HG02884 (cell line): ENCODE measurements around the gene DNM2.
"Not testable (repeated sequence)": the region's sequence is repeated elsewhere in the genome, so short reads cannot be mapped to it uniquely, and the experiment has no call there.

ENCODE experiments used
- ATAC-seq: cut with Tn5 transposase; IDR thresholded peaks from one replicate; pipeline ENCODE4 v1.9.1; 2021; ENCODE audit warnings: mild to moderate bottlenecking, moderate library complexity; ENCODE audit not compliant: unreplicated experiment

The DNM2 gene

GRCh38 chr19:10751109-10751953, 33.5 kb downstream of the DNM2 start:
- no peak for ATAC-seq

DNA sequence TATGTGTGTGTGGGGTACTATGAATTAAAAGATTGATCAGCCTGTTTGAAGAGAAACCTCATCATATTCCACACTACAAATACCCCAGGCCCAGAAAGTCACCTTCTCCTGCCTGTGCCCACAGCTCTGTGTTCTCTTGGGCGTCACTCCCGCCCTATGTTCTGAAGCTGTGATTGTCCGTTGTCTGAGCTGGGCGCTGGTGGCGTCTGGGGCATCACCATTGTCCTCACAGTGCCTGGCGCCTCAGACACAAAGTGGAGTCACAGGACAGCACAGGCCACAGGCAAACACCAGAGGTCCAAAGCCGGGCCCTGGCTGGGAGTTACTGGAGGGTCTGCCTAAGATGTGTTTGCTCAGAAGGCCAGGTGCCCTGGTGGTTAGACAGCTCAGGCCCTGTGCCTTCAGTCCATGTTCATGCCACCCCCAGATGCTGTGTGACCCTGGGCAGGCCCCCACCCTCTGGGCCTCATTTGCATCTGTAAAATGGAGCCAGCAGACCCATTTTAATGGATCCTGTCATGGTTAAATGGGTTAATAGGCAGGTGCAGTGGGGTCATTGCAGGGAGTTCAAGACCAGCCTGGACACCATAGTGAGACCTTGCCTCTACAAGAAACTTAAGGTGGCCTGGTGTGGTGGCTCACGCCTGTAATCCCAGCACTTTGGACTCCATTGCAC, 34.5 kb downstream of the DNM2 start:
- no peak for ATAC-seq

GRCh38 chr19:10752913-10753704, 35.2 kb downstream of the DNM2 start:
- no peak for ATAC-seq

DNA sequence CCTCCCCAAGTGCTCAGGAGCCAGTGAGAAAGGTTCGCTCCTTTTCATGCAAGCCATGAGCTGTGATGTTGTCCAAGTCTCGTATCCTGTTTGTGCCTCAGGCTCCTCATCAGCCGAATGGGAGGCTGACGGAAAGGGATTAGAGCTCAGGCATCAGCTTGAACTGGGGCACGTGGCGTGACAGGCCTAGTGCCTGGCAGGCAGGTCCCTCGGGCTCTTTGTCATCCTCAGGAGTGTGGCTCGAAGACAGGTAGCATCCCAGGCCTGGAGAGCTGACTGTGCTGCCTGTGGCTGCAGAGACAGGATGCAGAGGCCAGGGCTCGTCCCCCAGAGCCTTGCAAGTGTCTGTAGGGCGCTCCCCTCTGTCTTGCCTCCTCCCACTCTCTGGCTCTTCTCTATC, 38.5 kb downstream of the DNM2 start:
- ATAC-seq = no peak

- ATAC-seq = no peak
These were observed 38.9 kb downstream of the DNM2 start for GRCh38 chr19:10756791-10757190.

DNA sequence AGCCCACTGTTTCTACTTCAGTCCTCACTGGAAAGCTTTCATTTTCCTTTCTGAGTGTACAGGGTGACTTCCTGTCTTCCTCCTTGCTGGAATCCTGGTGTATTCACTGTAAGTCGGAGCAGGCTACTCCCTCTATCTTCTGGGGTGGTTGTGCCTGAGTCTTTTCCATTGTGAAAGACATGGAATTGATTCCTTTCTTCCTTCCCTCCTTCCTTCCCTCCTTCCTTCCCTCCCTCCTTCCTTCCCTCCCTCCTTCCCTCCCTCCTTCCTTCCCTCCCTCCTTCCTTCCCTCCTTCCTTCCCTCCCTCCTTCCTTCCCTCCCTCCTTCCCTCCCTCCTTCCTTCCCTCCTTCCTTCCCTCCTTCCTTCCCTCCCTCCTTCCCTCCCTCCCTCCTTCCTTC, 40.2 kb downstream of the DNM2 start:
- not testable (repeated sequence) for ATAC-seq

GRCh38 chr19:10758978-10759377, 41.1 kb downstream of the DNM2 start:
- no peak for ATAC-seq

GRCh38 chr19:10760273-10760944, 42.5 kb downstream of the DNM2 start:
- no peak for ATAC-seq

GRCh38 chr19:10761443-10762250, 43.8 kb downstream of the DNM2 start:
- no peak for ATAC-seq

DNA sequence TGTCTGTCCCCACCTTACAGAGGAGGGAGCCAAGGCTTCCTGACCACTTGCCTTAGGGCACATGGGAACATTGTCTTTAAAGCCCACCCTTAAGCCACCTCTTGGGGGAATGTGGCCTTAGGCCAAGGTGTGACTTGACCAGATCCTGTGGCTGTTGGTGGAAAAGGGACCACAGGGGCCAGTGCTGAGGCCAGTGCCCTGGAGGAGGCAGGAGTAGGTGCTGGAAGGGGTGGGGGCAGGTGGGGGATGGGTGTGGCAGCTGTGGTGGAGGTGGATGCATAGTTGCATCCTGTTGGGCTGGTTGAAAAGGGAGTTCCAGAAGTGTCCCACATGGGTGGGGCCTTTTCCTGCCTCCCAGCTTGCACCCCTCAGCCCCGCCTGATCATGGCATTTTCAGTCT, 44.8 kb downstream of the DNM2 start:
- ATAC-seq = no peak

- ATAC-seq = no peak
These were observed 45.5 kb downstream of the DNM2 start for GRCh38 chr19:10763411-10763810.

GRCh38 chr19:10763828-10764339, 46.0 kb downstream of the DNM2 start:
- no peak for ATAC-seq

GRCh38 chr19:10764340-10764894, 46.5 kb downstream of the DNM2 start:
- no peak for ATAC-seq

GRCh38 chr19:10766049-10766623, 48.3 kb downstream of the DNM2 start:
- ATAC-seq = no peak

DNA sequence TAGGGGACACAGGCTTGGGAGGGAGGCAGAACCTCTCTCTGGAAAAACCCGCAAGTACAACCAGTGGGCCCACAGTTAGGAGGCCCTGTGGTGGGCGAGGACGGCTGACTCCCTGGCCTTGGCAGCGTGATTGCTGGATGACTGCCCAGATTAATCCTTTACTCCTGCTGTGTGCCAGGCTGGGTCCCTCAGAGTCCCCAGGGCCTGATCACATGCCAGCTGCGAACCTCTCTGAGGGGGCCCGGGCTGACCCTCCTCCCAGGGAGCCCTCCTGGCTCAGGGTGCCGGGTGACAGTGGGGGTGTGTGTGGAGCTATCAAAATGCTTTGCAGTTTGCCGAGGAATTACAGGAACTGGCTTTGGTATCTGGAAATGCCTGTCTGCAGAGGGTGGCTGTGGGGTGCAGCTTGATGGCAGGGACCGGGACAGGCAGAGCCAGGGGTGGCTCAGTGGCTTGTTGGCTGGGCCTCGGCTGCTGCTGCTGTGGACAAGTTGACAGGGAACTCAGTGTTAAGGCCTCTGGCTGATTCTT, 48.9 kb downstream of the DNM2 start:
- no peak for ATAC-seq

DNA sequence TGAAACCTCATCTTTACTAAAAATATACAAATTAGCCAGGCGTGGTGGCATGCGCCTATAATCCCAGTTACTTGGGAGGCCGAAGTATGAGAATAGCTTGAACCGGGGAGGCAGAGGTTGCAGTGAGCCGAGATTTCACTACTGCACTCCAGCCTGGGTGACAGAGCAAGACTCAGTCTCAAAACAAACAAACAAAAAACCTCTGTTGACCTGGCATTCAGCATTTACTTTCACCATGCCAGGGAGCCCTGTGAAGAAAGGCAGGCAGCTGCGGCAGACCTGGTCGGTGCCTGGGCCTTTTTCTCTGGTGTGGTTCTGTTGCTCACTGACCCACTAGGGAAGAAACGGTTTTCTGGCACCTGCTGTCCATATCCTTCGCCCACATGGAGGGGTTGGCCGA, 49.8 kb downstream of the DNM2 start:
- ATAC-seq = no peak

GRCh38 chr19:10768369-10768768, 50.5 kb downstream of the DNM2 start:
- ATAC-seq = no peak

- ATAC-seq = no peak
These were observed 51.1 kb downstream of the DNM2 start for GRCh38 chr19:10768936-10769335.
